HEK293 (cell line): ENCODE results near the gene PHACTR1.

Experiments used
- CTCF ChIA-PET: fragments of 350-600 bp; formaldehyde crosslinking; extraction: SDS; loops from one replicate; lab custom pipeline; 2021; ENCODE audit warnings: antibody characterized with exemption; lab: Yijun Ruan, JAX
- POLR2A ChIA-PET: fragments of 300-600 bp; formaldehyde crosslinking; extraction: SDS; loops from one replicate; lab custom pipeline; 2020; ENCODE audit warnings: antibody characterized with exemption, inconsistent platforms; lab: Yijun Ruan, JAX
- H3K27ac ChIP-seq: fragments of 200-500 bp; sonication (Bioruptor generic); 2 replicates; pipeline ENCODE4 v1.5.1; 2014; ENCODE audit warnings: low read depth, low read length, control low read depth, inconsistent platforms; ENCODE audit errors: extremely low read depth
- H3K36me3 ChIP-seq, 2 experiments: fragments of 200-500 bp in 1 of 2; sonication (Bioruptor generic) in 1 of 2; 1 replicate in 1 of 2; 2 replicates in 1 of 2; pipeline ENCODE4 v1.5.1; 2014 to 2017; ENCODE audit warnings: inconsistent platforms in 2 of 2, low read length in 2 of 2; ENCODE audit not compliant: control insufficient read depth in 2 of 2, insufficient read depth in 1 of 2
- H3K4me1 ChIP-seq: fragments of 200-500 bp; sonication (Bioruptor generic); 2 replicates; pipeline ENCODE4 v1.5.1; 2014; ENCODE audit warnings: mild to moderate bottlenecking, low read length, inconsistent platforms; ENCODE audit not compliant: control insufficient read depth, insufficient read depth
- H3K4me3 ChIP-seq: 2 replicates; pipeline ENCODE4 v1.5.1; 2011; ENCODE audit warnings: low read depth, mild to moderate bottlenecking, control low read depth, low read length, moderate library complexity
- H3K9me3 ChIP-seq: fragments of 200-500 bp; sonication (Bioruptor generic); 2 replicates; pipeline ENCODE4 v1.5.1; 2014; ENCODE audit warnings: low read depth, low read length, inconsistent platforms; ENCODE audit not compliant: control insufficient read depth, insufficient read depth
- BCL11A ChIP-seq: fragments of 450-650 bp; formaldehyde crosslinking; IDR thresholded peaks from 2 replicates; pipeline ENCODE4 v1.5.1; 2016; ENCODE audit warnings: low read depth, missing biosample characterization, missing genetic modification characterization
- EGR2 ChIP-seq: fragments of 450-650 bp; formaldehyde crosslinking; IDR thresholded peaks from 2 replicates; pipeline ENCODE4 v1.5.1; 2016; ENCODE audit warnings: low read depth, missing biosample characterization, missing genetic modification characterization
- KLF7 ChIP-seq: fragments of 450-650 bp; formaldehyde crosslinking; IDR thresholded peaks from 2 replicates; pipeline ENCODE4 v1.5.1; 2016; ENCODE audit warnings: missing biosample characterization, missing genetic modification characterization, borderline replicate concordance
- PATZ1 ChIP-seq: fragments of 450-650 bp; formaldehyde crosslinking; IDR thresholded peaks from 2 replicates; pipeline ENCODE4 v1.5.1; 2016; ENCODE audit warnings: missing biosample characterization, missing genetic modification characterization
- SETDB1 ChIP-seq: IDR thresholded peaks from one replicate; pipeline ENCODE4 v1.6.1; 2017; ENCODE audit warnings: mild to moderate bottlenecking, low read length, moderate library complexity, mixed read lengths; ENCODE audit not compliant: insufficient read length
- ZBTB10 ChIP-seq: fragments of 450-650 bp; formaldehyde crosslinking; IDR thresholded peaks from 2 replicates; pipeline ENCODE4 v1.5.1; 2016; ENCODE audit warnings: missing biosample characterization, missing genetic modification characterization
- ZFP41 ChIP-seq: fragments of 450-650 bp; formaldehyde crosslinking; IDR thresholded peaks from 2 replicates; pipeline ENCODE4 v1.5.1; 2016; ENCODE audit warnings: missing biosample characterization, missing genetic modification characterization, borderline replicate concordance
- ZNF132 ChIP-seq: fragments of 450-650 bp; formaldehyde crosslinking; IDR thresholded peaks from 2 replicates; pipeline ENCODE4 v1.5.1; 2017; ENCODE audit warnings: missing biosample characterization, missing genetic modification characterization, borderline replicate concordance
- ZNF202 ChIP-seq: fragments of 450-650 bp; formaldehyde crosslinking; IDR thresholded peaks from 2 replicates; pipeline ENCODE4 v1.5.1; 2016; ENCODE audit warnings: missing biosample characterization, missing genetic modification characterization, borderline replicate concordance
- ZNF221 ChIP-seq: fragments of 450-650 bp; formaldehyde crosslinking; IDR thresholded peaks from 2 replicates; pipeline ENCODE4 v1.5.1; 2017; ENCODE audit warnings: missing biosample characterization, missing genetic modification characterization, borderline replicate concordance
- ZNF239 ChIP-seq: fragments of 450-650 bp; formaldehyde crosslinking; IDR thresholded peaks from 2 replicates; pipeline ENCODE4 v1.5.1; 2016; ENCODE audit warnings: missing biosample characterization, missing genetic modification characterization
- ZNF292 ChIP-seq: fragments of 450-650 bp; formaldehyde crosslinking; IDR thresholded peaks from 2 replicates; pipeline ENCODE4 v1.5.1; 2016; ENCODE audit warnings: low read depth, missing biosample characterization, missing genetic modification characterization, borderline replicate concordance
- ZNF341 ChIP-seq: fragments of 450-650 bp; formaldehyde crosslinking; IDR thresholded peaks from 2 replicates; pipeline ENCODE4; 2016; ENCODE audit warnings: low read depth, missing biosample characterization, missing genetic modification characterization
- ZNF433 ChIP-seq: fragments of 450-650 bp; formaldehyde crosslinking; IDR thresholded peaks from 2 replicates; pipeline ENCODE4 v1.5.1; 2016; ENCODE audit warnings: missing biosample characterization, missing genetic modification characterization, low read depth
- ZNF48 ChIP-seq: fragments of 450-650 bp; formaldehyde crosslinking; IDR thresholded peaks from 2 replicates; pipeline ENCODE4 v1.5.1; 2016; ENCODE audit warnings: missing biosample characterization, missing genetic modification characterization
- ZNF610 ChIP-seq: fragments of 450-650 bp; formaldehyde crosslinking; IDR thresholded peaks from 2 replicates; pipeline ENCODE4 v1.5.1; 2016; ENCODE audit warnings: missing biosample characterization, missing genetic modification characterization, borderline replicate concordance
- ZNF623 ChIP-seq: fragments of 450-650 bp; formaldehyde crosslinking; IDR thresholded peaks from 2 replicates; pipeline ENCODE4 v1.5.1; 2016; ENCODE audit warnings: missing biosample characterization, missing genetic modification characterization
- ZNF701 ChIP-seq: fragments of 450-650 bp; formaldehyde crosslinking; IDR thresholded peaks from 2 replicates; pipeline ENCODE4 v1.5.1; 2016; ENCODE audit warnings: missing biosample characterization, missing genetic modification characterization
- ZNF776 ChIP-seq: fragments of 450-650 bp; formaldehyde crosslinking; IDR thresholded peaks from 2 replicates; pipeline ENCODE4 v1.5.0; 2017; ENCODE audit warnings: missing biosample characterization, missing genetic modification characterization, borderline replicate concordance
- ZNF785 ChIP-seq: fragments of 450-650 bp; formaldehyde crosslinking; IDR thresholded peaks from 2 replicates; pipeline ENCODE4 v1.5.1; 2016; ENCODE audit warnings: missing biosample characterization, missing genetic modification characterization
- ZSCAN16 ChIP-seq: fragments of 450-650 bp; formaldehyde crosslinking; IDR thresholded peaks from 2 replicates; pipeline ENCODE4 v1.5.1; 2016; ENCODE audit warnings: missing biosample characterization, missing genetic modification characterization
- ZSCAN30 ChIP-seq: fragments of 450-650 bp; IDR thresholded peaks from 2 replicates; pipeline ENCODE4 v1.5.1; 2018; ENCODE audit warnings: missing biosample characterization, mild to moderate bottlenecking, missing genetic modification characterization, moderate library complexity

The PHACTR1 gene

DNA sequence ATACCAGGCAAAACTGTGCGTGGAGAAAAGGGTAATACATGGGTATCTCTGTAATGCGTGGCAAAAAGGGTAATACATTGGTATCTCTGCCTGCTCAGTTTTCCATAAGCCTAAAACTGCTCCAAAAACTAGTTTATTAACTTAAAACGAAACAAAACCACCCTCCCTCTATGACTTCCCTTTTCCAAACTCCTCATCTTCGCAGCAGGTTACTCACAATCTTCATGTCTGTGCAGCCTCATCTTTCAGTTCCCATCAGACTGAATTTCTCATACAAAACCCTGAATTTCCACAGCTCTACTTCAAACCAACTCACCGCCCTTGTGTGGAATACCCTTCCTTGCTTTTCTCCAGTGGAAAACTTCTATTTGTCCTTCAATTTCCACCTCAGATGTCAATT is 199.4 kb downstream of the PHACTR1 start (continued):
- TF ChIP-seq ZNF610 (no peak), ZNF623 (tag by site-specific recombination) (no peak), BCL11A (tag by site-specific recombination) (no peak), ZNF776 (tag by site-specific recombination) (no peak)

- no peak for TF ChIP-seq ZNF202
- TF ChIP-seq ZNF785 (tag by site-specific recombination): no peak
- no peak for TF ChIP-seq EGR2 (tag by site-specific recombination)
- no peak for TF ChIP-seq ZFP41 (tag by site-specific recombination)
- TF ChIP-seq ZNF341 (tag by site-specific recombination): no peak
- no peak for TF ChIP-seq ZNF239 (tag by site-specific recombination)
- TF ChIP-seq ZNF701: no peak
- no peak for TF ChIP-seq PATZ1 (tag by site-specific recombination)
- no peak for TF ChIP-seq ZNF292 (tag by site-specific recombination)
- TF ChIP-seq KLF7 (tag by site-specific recombination): no peak
- no peak for TF ChIP-seq ZSCAN30 (tag by site-specific recombination)
- no peak for TF ChIP-seq ZNF132 (tag by site-specific recombination)
- TF ChIP-seq ZBTB10 (tag by site-specific recombination): no peak
- TF ChIP-seq ZNF48 (tag by site-specific recombination): no peak
- TF ChIP-seq ZNF433: no peak
- TF ChIP-seq SETDB1: no peak
- no peak for TF ChIP-seq ZNF221
- no peak for TF ChIP-seq ZSCAN16 (tag by site-specific recombination)
- TF ChIP-seq, all 188 proteins: peak for 0
- POLR2A ChIA-PET: no interaction called here
- H3K9me3 ChIP-seq: no peaks in the 10 kb centered on the region
- no peaks in the 10 kb centered on the region for H3K4me1 ChIP-seq
- CTCF ChIA-PET: interaction anchor here (0.6 to 1.0 kb wide), 3 partner anchors 238 to 659 kb away, joined by 3 read pairs; no protein-coding TSS in a partner anchor
- H3K36me3 ChIP-seq: no peaks in the 10 kb centered on the region
- H3K27ac ChIP-seq: no peak overlapping the region
- H3K4me3 ChIP-seq: no peak overlapping the region
Observed at GRCh38 chr6:12916420-12917136, 200.0 kb downstream of the PHACTR1 start.
